ENCODE results near the gene MAP1LC3B.

MAP1LC3B gene

DNA sequence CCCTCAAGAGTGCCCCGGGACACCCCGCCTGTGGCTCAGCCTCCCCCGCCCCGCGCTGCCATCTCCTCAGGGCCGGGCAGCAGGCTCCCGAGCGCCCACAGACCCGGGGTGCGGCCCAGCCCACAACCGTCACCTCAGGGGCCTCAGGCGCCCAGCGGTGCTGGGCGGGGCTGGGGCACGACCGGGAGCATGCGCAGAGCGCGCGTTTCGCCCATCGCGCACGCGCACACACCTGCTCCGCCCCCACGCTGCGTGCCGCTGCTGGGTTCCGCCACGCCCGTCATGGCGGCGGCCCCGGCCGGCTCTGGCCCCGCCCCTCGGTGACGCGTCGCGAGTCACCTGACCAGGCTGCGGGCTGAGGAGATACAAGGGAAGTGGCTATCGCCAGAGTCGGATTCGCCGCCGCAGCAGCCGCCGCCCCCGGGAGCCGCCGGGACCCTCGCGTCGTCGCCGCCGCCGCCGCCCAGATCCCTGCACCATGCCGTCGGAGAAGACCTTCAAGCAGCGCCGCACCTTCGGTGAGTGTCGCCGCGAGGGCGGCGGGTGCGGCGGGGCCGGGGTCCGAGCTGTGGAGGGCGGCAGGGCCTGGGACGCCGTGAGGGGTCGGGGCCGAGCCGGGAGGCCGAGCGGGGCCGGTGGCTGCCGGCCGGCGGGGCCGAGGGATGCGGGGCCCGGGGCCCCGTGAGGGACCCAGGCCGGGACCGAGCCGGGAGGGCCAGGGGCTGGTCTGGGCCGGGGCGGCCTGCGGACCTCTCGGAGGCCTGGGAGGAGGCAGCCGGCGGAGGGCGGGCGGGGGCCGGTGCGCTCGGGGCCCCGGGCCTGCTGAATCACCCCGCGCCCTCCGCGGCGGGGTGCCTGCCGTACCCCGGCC is at the start of gene MAP1LC3B:
Gene MAP1LC3B, plus strand, starts transcription at position 387 of the 871 bp plus-strand sequence. Its CDS starts 92 bp downstream, at position 479.
- peak; percentile 92 for DNase-seq (ENCODE audit: low read depth, low spot score)

- no peak for DNase-seq (ENCODE audit: low read depth, low spot score)
Observed at GRCh38 chr16:87342504-87342903, 49.6 kb upstream of the MAP1LC3B start.

DNA sequence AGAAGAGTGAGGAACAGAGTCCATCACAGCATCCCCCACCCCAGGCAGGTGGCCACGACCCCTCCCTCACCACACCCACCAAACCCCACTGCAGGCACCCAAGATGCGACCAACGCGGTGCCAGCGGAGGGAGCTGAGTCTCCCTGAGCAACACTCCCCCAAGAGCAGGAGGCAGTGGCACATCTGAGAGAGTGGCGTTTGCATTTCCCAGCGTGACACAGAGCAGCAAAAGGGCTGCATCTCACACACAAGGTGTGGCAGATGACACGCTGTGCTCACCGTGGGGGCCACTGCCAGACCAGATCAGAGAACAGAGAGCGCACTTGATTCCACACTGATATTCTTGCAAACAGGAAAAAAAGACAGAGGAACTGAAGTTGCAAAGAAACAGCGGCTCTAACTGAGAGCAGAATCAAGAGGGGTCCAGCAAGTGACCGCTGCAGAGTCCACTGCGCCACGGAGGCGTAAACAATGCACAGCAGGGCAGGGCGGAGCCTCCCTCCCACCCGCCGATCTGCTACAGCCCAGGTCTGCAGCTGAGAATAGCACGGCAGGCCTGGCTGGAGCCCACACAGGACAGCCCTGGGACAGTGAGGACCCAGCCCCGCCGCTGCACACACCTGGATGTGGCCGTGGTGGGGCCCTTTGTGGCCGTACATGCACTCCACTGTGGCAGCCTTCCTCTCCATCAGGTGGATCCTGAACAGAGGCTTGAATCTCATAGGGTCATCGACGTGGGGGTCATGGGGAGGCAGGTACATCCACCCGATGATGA is 49.0 kb upstream of the MAP1LC3B start:
- DNase-seq (ENCODE audit: low read depth, low spot score), result no peak

GRCh38 chr16:87343753-87344050 is 48.4 kb upstream of the MAP1LC3B start:
- DNase-seq (ENCODE audit: low read depth, low spot score), result no peak

DNA sequence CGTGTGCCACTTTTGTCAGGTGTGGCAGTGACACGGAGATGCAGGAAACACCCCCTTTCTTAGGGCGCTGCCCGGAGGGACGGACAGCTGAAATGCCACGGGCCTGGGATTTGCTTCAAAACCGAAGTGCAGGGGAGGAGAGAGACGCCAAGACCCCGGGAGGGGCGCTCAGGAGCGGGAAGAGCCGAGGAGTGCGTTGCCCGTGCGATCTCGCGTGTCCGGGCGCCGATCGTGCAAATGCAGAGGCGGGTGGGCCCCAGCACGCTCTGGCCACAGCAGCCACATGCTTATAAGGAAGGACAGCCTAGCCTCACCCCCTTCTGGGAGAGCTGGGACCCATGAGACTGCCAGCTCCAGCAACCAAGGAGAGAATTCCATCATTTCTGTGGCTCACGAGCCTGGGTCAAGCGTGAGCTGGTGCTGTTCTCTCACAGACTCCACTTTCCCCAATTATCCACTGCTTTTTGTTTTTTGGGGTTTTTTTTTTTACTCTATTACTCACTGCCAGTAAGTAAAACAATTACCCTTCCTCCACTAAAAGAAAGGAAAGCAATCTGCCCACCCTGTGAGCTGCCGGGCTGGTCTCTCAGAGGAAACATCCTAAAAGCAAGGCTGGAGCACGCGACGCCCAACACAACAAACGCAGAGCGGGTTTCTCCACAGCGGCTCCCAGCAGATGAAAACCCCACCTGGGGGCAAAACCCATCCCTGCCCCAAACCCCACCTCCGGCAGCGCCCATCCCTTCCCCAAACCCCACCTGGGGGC is 47.8 kb upstream of the MAP1LC3B start:
- no peak for DNase-seq (ENCODE audit: low read depth, low spot score)

GRCh38 chr16:87344931-87345631 is 47.1 kb upstream of the MAP1LC3B start:
- DNase-seq (ENCODE audit: low read depth, low spot score), result no peak

DNA sequence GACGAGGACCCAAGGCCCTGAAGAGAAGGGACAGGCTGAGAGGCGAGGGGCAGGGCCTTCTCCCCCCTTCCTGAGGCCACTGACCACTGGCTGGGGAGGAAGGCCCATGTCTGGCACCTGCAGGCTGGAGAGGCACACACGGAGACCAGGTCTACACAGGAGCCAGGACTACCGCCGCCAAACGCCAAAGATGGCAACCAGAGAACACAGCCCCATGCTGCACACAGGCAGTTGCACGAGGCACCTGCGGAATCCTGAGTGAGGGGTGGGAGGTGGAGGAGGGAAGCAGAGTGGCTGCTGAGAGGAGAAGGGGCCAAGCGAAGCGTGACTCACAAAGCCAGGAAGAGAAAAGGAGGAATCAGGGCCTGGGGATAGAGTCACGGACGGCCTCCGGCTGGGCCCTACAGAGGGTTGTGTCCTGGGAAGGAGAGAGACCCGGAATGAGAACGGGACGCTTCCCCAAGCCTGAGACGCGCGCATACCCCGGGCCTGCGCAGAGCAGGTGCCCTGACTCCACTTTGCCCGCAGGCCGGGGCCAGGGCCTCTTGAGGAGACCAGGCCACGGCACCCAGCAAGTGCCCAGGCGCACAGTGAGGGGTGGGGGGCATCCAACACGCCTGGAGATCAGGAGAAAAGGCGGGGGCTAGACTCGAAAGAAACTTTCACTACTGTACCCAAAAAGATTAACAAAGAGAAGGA is 46.3 kb upstream of the MAP1LC3B start:
- DNase-seq (ENCODE audit: low read depth, low spot score), result no peak

GRCh38 chr16:87346517-87347060 is 45.5 kb upstream of the MAP1LC3B start:
- no peak for DNase-seq (ENCODE audit: low read depth, low spot score)

DNA sequence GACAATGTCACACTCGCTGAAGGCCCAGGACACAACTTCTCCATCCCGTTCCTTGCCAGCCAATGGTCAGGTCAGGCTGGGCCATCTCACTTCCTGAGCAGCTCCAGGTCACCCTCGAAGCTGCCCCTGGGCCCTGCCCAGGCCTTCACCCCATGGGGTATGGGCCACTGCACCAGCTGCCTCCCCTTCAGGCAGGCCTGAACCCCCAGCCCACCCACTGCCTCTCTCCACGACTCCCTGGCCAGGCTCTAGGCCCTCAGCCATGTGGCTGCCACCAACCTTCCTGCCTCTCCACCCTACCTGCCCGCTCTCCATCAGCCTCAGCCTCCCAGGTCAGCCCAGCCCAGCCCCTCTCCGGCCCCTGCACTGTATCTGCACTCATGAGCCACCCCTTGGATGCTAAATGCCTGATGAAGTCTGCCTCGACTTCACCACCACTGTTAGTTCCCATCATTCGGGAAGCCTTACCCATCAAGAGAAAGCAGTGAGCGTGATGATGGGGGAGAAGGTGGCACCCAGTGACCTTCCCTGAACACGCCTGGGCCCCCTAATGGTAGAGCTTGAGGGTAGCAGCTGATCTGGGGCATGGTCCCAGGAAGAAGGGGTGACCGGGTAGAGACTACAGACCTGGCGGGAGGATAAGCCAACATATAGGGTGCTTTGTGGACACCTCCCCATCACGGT is 44.1 kb upstream of the MAP1LC3B start:
- no peak for DNase-seq (ENCODE audit: low read depth, low spot score)

- DNase-seq (ENCODE audit: low read depth, low spot score), result no peak
Observed at GRCh38 chr16:87348616-87349157, 43.4 kb upstream of the MAP1LC3B start.

- DNase-seq (ENCODE audit: low read depth, low spot score), result no peak
Observed at GRCh38 chr16:87350031-87350430, 42.1 kb upstream of the MAP1LC3B start.

- no peak for DNase-seq (ENCODE audit: low read depth, low spot score)
Observed at GRCh38 chr16:87350681-87351319, 41.3 kb upstream of the MAP1LC3B start.

DNA sequence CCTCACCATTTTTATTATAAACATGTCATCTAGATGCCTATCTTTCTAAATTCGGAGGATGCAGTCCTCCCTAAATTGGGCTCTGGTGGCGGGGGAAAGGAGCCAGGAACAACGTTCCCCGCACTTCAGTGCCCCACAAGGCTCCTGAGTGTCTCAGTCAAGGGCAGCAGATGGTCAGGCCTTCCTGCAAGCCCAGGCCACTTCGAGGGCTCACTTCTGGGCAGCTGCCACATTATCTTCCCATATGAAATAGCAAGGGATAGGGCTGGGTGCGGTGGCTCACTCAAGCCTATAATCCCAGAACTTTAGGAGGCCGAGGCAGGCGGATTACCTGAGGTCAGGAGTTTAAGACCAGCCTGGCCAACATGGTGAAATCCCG is 40.8 kb upstream of the MAP1LC3B start:
- no peak for DNase-seq (ENCODE audit: low read depth, low spot score)

GRCh38 chr16:87352818-87353217 is 39.3 kb upstream of the MAP1LC3B start:
- DNase-seq (ENCODE audit: low read depth, low spot score), result no peak

DNA sequence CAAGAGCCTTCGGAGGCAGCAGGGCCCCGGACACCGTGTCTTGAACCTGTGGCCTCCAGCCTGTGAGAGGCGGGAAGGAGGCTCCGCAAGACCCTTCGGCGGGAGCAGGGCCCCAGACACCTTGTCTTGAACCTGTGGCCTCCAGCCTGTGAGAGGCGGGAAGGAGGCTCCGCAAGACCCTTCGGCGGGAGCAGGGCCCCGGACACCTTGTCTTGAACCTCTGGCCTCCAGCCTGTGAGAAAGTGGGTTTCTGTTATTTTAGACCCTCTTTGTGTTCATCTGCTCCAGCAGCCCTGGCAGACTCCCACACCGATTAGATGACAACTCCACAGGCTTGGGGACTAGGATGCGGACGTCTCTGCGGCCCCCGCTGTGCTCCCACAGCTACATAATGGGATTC is 38.5 kb upstream of the MAP1LC3B start:
- no peak for DNase-seq (ENCODE audit: low read depth, low spot score)

DNA sequence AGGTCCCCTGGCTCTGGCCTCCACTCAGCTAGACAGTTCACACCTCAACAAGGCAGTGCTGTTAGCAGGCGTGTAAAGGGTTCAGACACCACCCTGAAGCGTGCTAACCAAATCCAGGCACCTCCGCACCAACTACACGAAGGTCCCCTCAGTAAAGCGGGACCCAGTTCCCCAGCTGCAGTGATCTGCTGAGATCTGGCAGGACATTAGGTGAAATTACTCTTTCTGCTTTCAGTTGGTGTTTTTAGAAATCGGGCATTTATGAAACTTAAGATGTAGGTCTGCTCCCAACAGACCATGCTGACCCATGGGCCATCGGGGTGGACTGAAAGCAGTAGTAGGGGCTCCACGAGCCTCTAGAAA is 35.7 kb upstream of the MAP1LC3B start:
- no peak for DNase-seq (ENCODE audit: low read depth, low spot score)

DNA sequence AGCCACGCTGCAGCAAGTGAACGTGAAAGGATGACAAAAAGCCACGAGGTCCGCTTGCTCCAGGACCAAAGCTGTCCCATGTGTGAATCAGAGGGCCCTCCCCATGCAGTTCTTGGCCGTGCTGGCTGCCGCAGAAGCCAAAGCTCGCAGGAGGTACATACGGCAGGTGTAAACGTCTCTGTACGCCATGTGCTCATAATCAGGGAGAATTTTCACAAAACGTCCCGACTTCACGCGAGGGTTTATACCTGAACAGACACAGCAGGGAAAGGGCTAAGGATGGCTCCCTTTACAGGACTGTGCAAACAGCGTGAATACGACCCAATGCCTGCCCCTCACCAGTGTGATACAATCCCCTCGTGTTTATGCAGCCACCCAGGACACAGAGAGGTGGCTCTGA is 33.9 kb upstream of the MAP1LC3B start:
- no peak for DNase-seq (ENCODE audit: low read depth, low spot score)

DNA sequence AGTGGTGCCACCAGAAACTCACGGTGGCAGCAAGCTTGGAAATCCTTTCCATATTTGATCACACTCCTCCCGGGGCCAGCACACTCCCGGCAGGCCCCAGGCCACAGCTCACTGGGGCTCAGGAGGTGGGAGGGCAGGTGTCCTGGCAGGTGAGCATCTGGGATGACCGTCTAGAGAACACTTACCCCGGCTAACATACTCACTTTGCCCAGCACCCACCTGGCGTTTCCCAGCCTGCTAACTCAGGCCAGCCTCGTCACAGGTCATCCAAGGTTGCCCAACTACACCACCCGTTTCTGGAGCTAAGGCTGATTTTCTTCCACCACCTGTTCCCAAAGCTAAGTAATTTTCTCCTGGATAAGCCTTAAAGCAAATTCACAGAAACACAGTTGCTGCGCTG is 33.4 kb upstream of the MAP1LC3B start:
- no peak for DNase-seq (ENCODE audit: low read depth, low spot score)

DNA sequence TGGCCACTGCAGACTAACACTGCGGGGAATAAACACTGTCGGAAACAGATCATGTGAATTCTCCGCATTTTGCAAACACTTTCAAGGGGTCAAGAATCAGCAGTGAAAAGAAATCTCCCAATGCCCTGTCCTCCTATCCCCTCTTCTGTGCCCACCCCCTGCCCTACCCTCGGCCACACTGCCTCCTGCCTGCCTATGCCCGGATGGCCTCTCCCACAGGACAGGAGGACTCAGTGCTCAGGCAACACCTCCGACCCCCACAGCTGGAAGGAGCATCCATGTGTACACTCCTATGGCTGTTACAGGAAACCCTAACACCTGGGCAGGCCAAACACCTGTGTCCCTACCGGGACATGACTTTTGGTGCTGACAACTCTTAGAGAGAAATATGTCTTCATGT is 33.0 kb upstream of the MAP1LC3B start:
- no peak for DNase-seq (ENCODE audit: low read depth, low spot score)
